Effector memory CD8-positive, alpha-beta T cell (primary cell): Measurements from ENCODE around the gene XYLT2.
"Not testable (repeated sequence)": the region's sequence is repeated elsewhere in the genome, so short reads cannot be mapped to it uniquely, and the experiment has no call there.

Experiments used
- ATAC-seq: fragments of 150-1000 bp; cut with Tn5 transposase; replicated peaks from 2 replicates; pipeline ENCODE4 v1.10.0; 2021; ENCODE audit warnings: mild to moderate bottlenecking, moderate library complexity
- DNase-seq, 3 experiments: peaks; one replicate each; pipeline ENCODE4 v3.0.0; 2021
- H3K27ac Mint-ChIP-seq, 2 donors: one replicate each; pipeline ENCODE4 v1.8.0; 2022; ENCODE audit warnings: mild to moderate bottlenecking in 2 of 2, mixed read lengths in 2 of 2, moderate library complexity in 2 of 2
- H3K27me3 Mint-ChIP-seq, 2 donors: one replicate each; pipeline ENCODE4 v1.8.0; 2022; ENCODE audit warnings: mixed read lengths in 2 of 2
- H3K36me3 Mint-ChIP-seq: one replicate; pipeline ENCODE4 v1.8.0; 2022; ENCODE audit warnings: mild to moderate bottlenecking, moderate library complexity, mixed read lengths; ENCODE audit not compliant: insufficient read depth
- H3K4me1 Mint-ChIP-seq, 2 donors: one replicate each; pipeline ENCODE4 v1.8.0; 2022; ENCODE audit warnings: low read depth in 2 of 2, mixed read lengths in 2 of 2
- H3K4me3 Mint-ChIP-seq, 2 donors: one replicate each; pipeline ENCODE4 v1.8.0; 2022; ENCODE audit warnings: mild to moderate bottlenecking in 2 of 2, mixed read lengths in 2 of 2, moderate library complexity in 2 of 2
- H3K9me3 Mint-ChIP-seq, 2 donors: one replicate each; pipeline ENCODE4 v1.8.0; 2022; ENCODE audit warnings: mixed read lengths in 2 of 2
- total RNA-seq, 9 experiments: gene quantifications; one replicate each; lab custom pipeline; 2026; lab: John Stamatoyannopoulos, UW

Gene XYLT2
- 22.9 to 58.4 (median 39.5) reads per million in 9 experiments for total RNA-seq

DNA sequence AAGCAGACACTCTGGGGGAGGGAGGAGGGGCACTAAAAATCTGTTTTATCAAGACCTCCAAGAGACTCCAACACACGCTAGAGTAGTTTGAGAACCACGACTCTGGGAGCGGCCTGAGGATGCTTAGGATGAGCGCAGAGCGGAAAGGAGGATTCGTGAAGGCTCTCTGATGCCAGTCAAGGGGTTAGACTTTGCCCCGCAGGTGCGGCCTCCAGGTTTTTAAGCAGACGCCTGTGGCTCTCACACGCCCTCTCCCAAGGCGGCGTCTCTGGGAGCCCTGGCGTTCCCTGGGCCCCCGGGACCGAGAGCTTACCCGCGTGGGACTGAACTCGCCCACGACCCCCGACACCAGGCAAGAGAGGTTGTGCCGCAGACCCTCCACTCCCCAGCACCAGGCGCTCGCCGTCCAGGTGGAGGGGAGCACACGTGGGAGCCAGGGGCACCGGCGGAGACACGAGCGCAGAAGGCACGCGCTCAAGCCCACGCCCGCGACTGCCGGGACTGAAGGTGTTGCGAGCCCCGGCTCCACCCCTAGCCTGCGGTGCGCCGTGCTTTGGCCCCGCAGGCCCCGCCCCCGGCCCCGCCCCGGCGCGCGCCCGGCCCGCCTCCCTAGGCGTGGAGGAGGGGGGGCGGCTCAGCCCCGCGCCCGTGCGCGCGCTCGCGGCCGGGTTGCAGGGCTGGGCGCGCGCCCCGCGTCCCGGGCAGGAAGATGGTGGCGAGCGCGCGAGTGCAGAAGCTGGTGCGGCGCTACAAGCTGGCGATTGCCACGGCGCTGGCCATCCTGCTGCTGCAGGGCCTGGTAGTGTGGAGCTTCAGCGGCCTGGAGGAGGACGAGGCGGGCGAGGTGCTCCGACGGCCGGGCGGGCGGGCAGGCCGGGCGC, at the start of gene XYLT2:
XYLT2 (plus strand) TSS at position 695 of the 881 bp plus-strand sequence; CDS start at position 710, 15 bp downstream.
- peak within 1 kb of the TSS; percentile 89 for H3K27ac Mint-ChIP-seq
- peaks cover 23 to 30% of the 10 kb centered on the region in 2 donors for H3K4me1 Mint-ChIP-seq
- ATAC-seq (peak; percentile 90), DNase-seq (peak; percentile 88 to 93 (median 89))
- H3K27me3 Mint-ChIP-seq = no peaks in the 10 kb centered on the region
- peaks cover 17% of the 10 kb centered on the region for H3K36me3 Mint-ChIP-seq
- H3K4me3 Mint-ChIP-seq = peak within 1 kb of the TSS; percentile 84 to 85
- H3K9me3 Mint-ChIP-seq = no peaks in the 10 kb centered on the region

GRCh38 chr17:50297407-50297865, 48.5 kb upstream of the XYLT2 start:
- DNase-seq (peak; percentile 76 to 81 (median 77)), ATAC-seq (peak; percentile 94)
- no peak overlapping the region for H3K4me3 Mint-ChIP-seq
- peaks cover 7% of the 10 kb centered on the region for H3K36me3 Mint-ChIP-seq
- H3K27ac Mint-ChIP-seq = peak overlapping the region in 1 of 2 donors; percentile 19
- peaks cover 17 to 38% of the 10 kb centered on the region in 2 donors for H3K27me3 Mint-ChIP-seq
- H3K9me3 Mint-ChIP-seq = no peaks in the 10 kb centered on the region
- H3K4me1 Mint-ChIP-seq = peaks cover 0 to 3% of the 10 kb centered on the region in 2 donors

GRCh38 chr17:50298018-50298417, 47.9 kb upstream of the XYLT2 start:
- Mint-ChIP-seq H3K9me3 (no peaks in the 10 kb centered on the region), H3K27me3 (peaks cover 17 to 40% of the 10 kb centered on the region in 2 donors), H3K4me3 (no peak overlapping the region), H3K27ac (peak overlapping the region in 1 of 2 donors; percentile 19), H3K36me3 (peaks cover 7% of the 10 kb centered on the region), H3K4me1 (peaks cover 0 to 3% of the 10 kb centered on the region in 2 donors)
- DNase-seq (no peak), ATAC-seq (no peak)

- Mint-ChIP-seq H3K36me3 (peaks cover 7% of the 10 kb centered on the region), H3K27me3 (peaks cover 25 to 51% of the 10 kb centered on the region in 2 donors), H3K27ac (no peak overlapping the region), H3K4me1 (peaks cover 0 to 3% of the 10 kb centered on the region in 2 donors), H3K4me3 (no peak overlapping the region), H3K9me3 (no peaks in the 10 kb centered on the region)
- DNase-seq (no peak), ATAC-seq (no peak)
Observed at GRCh38 chr17:50299776-50300175, 46.1 kb upstream of the XYLT2 start.

DNA sequence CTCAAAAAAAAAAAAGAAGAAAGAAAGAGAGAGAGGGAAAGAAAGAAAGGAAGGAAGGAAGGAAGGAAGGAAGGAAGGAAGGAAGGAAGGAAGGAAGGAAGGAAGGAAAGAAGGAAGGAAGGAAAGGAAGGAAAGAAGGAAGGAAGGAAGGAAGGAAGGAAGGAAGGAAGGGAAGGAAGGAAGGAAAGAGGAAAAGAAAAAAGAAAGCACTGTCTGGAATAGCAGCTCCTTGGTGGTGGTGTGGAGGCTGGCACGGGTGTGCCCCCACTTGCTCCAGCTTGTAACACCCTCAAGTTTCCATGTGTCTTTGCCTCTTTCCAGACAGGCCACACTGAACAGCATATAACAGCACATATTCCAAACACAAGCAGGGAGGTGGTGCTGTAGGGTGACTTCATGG, 45.1 kb upstream of the XYLT2 start:
- H3K27ac Mint-ChIP-seq, H3K4me1 Mint-ChIP-seq, DNase-seq, H3K4me3 Mint-ChIP-seq, H3K9me3 Mint-ChIP-seq, H3K36me3 Mint-ChIP-seq, ATAC-seq: not testable (repeated sequence)
- H3K27me3 Mint-ChIP-seq = peaks cover 35 to 61% of the 10 kb centered on the region in 2 donors

DNA sequence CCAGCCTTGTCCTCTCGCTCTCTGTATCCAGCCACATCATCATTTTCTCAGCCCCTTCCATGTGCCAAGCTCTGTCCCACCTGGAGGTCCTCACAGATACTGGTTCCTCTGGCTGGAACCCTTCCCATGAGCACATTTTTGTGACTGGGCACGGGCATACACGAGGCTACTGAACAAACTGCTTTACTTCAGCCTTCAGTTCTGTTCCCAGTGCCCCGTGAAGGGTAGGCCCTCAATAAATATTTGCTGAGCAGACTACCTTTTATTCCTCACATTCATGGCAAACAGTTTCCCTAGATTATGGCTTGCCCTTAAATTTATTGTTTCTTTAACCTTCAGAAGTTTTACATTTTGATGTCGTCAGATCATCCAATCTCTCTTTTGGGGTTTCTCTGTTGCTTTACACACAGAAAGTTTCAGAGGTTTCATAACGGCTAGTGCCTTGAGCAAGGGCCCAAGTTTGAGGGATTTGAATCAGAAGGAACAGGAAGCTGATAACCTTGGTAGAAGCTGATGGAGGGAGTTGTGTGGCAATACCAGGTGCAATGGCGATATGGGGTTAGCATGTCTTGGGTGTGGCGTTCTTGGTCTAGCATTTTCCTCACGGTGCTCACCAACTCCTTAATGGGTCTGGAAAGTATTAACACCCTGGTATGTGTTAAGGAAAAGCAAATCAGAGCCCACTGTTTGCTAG, 43.9 kb upstream of the XYLT2 start:
- peaks cover 44 to 71% of the 10 kb centered on the region in 2 donors for H3K27me3 Mint-ChIP-seq
- H3K9me3 Mint-ChIP-seq = no peaks in the 10 kb centered on the region
- peaks cover 0 to 3% of the 10 kb centered on the region in 2 donors for H3K4me1 Mint-ChIP-seq
- no peak for ATAC-seq
- H3K4me3 Mint-ChIP-seq = no peak overlapping the region
- no peak for DNase-seq
- H3K27ac Mint-ChIP-seq = no peak overlapping the region
- H3K36me3 Mint-ChIP-seq = peaks cover 6% of the 10 kb centered on the region

- DNase-seq (no peak), ATAC-seq (no peak)
- peaks cover 44 to 64% of the 10 kb centered on the region in 2 donors for H3K27me3 Mint-ChIP-seq
- H3K36me3 Mint-ChIP-seq = no peaks in the 10 kb centered on the region
- no peaks in the 10 kb centered on the region for H3K4me1 Mint-ChIP-seq
- H3K27ac Mint-ChIP-seq = no peak overlapping the region
- no peaks in the 10 kb centered on the region for H3K9me3 Mint-ChIP-seq
- no peak overlapping the region for H3K4me3 Mint-ChIP-seq
Observed at GRCh38 chr17:50303051-50303450, 42.9 kb upstream of the XYLT2 start.

- no peaks in the 10 kb centered on the region for H3K4me1 Mint-ChIP-seq
- H3K27me3 Mint-ChIP-seq = peaks cover 44 to 64% of the 10 kb centered on the region in 2 donors
- ATAC-seq (no peak), DNase-seq (no peak)
- no peaks in the 10 kb centered on the region for H3K9me3 Mint-ChIP-seq
- H3K27ac Mint-ChIP-seq = no peak overlapping the region
- H3K36me3 Mint-ChIP-seq = no peaks in the 10 kb centered on the region
- H3K4me3 Mint-ChIP-seq = no peak overlapping the region
Observed at GRCh38 chr17:50303596-50303995, 42.3 kb upstream of the XYLT2 start.

GRCh38 chr17:50304781-50305404, 41.0 kb upstream of the XYLT2 start:
- ATAC-seq = no peak
- no peak overlapping the region for H3K4me3 Mint-ChIP-seq
- no peaks in the 10 kb centered on the region for H3K9me3 Mint-ChIP-seq
- no peak for DNase-seq
- H3K4me1 Mint-ChIP-seq = no peaks in the 10 kb centered on the region
- H3K27ac Mint-ChIP-seq = no peak overlapping the region
- H3K27me3 Mint-ChIP-seq = peaks cover 42 to 61% of the 10 kb centered on the region in 2 donors
- H3K36me3 Mint-ChIP-seq = no peaks in the 10 kb centered on the region

DNA sequence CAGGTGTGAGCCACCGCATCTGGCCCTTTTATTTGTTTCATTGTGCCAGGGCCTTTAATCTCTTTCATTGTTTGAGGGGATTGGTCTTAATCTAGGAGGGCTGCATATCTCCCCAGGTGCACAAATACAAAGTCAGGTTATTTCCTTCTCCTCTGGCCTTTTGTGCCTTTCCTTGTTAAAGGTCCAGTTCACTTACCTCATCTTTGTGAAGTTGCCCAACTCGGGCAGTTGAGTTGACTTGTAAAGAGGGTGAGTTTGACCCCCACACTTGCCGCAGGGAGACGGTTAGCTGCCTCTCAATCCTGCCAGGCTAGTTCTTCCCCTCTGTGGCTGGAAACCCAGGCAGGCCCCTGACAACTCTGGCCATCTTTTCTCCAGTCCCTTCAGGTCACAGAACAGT, 38.3 kb upstream of the XYLT2 start:
- Mint-ChIP-seq H3K27ac (no peak overlapping the region), H3K27me3 (peaks cover 50 to 61% of the 10 kb centered on the region in 2 donors), H3K4me1 (no peaks in the 10 kb centered on the region), H3K36me3 (no peaks in the 10 kb centered on the region), H3K4me3 (no peak overlapping the region), H3K9me3 (no peaks in the 10 kb centered on the region)
- ATAC-seq (no peak), DNase-seq (no peak)

DNA sequence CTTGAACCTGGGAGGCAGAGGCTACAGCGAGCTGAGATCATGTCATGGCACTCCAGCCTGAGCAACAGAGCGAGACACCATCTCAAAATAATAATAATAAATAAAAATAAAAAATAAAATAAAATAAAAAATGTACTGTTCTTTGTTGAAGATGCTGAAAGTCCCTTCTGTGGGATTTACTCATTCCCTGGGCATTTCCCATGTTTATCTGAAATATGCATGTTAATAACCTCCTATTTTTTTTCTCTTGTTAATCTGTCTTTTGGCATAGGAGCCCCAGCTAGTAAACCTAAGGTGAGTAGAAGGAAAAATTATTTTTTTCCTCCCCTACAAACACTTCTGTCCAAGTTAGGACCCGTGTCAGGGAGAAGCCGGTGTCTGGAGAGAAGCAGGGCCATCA, 37.3 kb upstream of the XYLT2 start:
- Mint-ChIP-seq H3K9me3 (no peaks in the 10 kb centered on the region), H3K4me3 (no peak overlapping the region), H3K27ac (no peak overlapping the region), H3K4me1 (no peaks in the 10 kb centered on the region), H3K27me3 (peaks cover 60 to 70% of the 10 kb centered on the region in 2 donors), H3K36me3 (no peaks in the 10 kb centered on the region)
- ATAC-seq (no peak), DNase-seq (no peak)

GRCh38 chr17:50310455-50311111, 35.3 kb upstream of the XYLT2 start:
- Mint-ChIP-seq H3K27ac (no peak overlapping the region), H3K4me3 (no peak overlapping the region), H3K36me3 (no peaks in the 10 kb centered on the region), H3K9me3 (no peaks in the 10 kb centered on the region), H3K4me1 (no peaks in the 10 kb centered on the region), H3K27me3 (peaks cover 55 to 61% of the 10 kb centered on the region in 2 donors)
- ATAC-seq (no peak), DNase-seq (no peak)

DNA sequence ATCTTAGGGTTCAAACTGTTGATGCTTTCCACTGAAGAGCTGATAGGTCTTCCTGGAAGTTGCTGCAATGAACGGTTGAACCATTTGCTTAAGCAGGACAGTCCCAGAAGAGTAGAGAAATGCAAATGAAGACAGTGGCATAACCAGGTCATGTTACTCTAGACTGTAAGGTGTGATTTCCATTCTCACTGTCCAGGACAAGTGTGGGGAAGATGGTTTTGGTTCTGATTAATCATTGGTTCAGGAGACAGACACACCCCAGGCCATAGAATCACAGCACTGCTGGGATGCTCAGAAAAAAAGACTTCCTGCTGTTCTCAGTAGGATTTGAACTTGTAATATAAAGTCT, 34.8 kb upstream of the XYLT2 start:
- Mint-ChIP-seq H3K27ac (no peak overlapping the region), H3K27me3 (peaks cover 50 to 56% of the 10 kb centered on the region in 2 donors), H3K4me3 (no peak overlapping the region), H3K9me3 (no peaks in the 10 kb centered on the region), H3K36me3 (no peaks in the 10 kb centered on the region), H3K4me1 (no peaks in the 10 kb centered on the region)
- DNase-seq (no peak), ATAC-seq (no peak)
